Measurements from ENCODE around the gene TP53BP2.
A peak's percentile ranks its signal among the peaks of the same experiment; 100 is the strongest.

Gene TP53BP2

GRCh38 chr1:223741861-223742260 lies 103.9 kb downstream of the TP53BP2 start:
- H3K27ac ChIP-seq, result peak overlapping the region; percentile 89
- TF ChIP-seq ZFX (IDR thresholded peaks at IDR 0.05) (no peak), CTCF (conservative IDR thresholded peaks at IDR 0.05) (no peak)

GRCh38 chr1:223740038-223740736 lies 105.6 kb downstream of the TP53BP2 start:
- peak overlapping the region; percentile 97 for H3K27ac ChIP-seq

- peak overlapping the region; percentile 97 for H3K27ac ChIP-seq
- TF ChIP-seq ZFX (IDR thresholded peaks at IDR 0.05), result no peak
These were observed 106.2 kb downstream of the TP53BP2 start for GRCh38 chr1:223739366-223740037.

- TF ChIP-seq ZFX (IDR thresholded peaks at IDR 0.05) (no peak), CTCF (conservative IDR thresholded peaks at IDR 0.05) (no peak)
- peak overlapping the region; percentile 97 for H3K27ac ChIP-seq
These were observed 107.0 kb downstream of the TP53BP2 start for GRCh38 chr1:223738465-223739365.

- no peak for TF ChIP-seq ZFX (IDR thresholded peaks at IDR 0.05)
- TF ChIP-seq CTCF (conservative IDR thresholded peaks at IDR 0.05), result no peak
- H3K27ac ChIP-seq, result peak overlapping the region; percentile 97
These were observed 108.4 kb downstream of the TP53BP2 start for GRCh38 chr1:223737342-223737741.

- H3K27ac ChIP-seq, result peak overlapping the region; percentile 97
These were observed 109.1 kb downstream of the TP53BP2 start for GRCh38 chr1:223736638-223737037.

GRCh38 chr1:223733898-223734852 lies 111.6 kb downstream of the TP53BP2 start:
- peak overlapping the region; percentile 97 for H3K27ac ChIP-seq

GRCh38 chr1:223732993-223733798 lies 112.6 kb downstream of the TP53BP2 start:
- TF ChIP-seq ZFX (IDR thresholded peaks at IDR 0.05) (no peak), CTCF (conservative IDR thresholded peaks at IDR 0.05) (no peak)
- H3K27ac ChIP-seq, result peak overlapping the region; percentile 97

More at GRCh38 chr1:223733898-223734852, 111.6 kb downstream of the TP53BP2 start:
- TF ChIP-seq ZFX (IDR thresholded peaks at IDR 0.05), result no peak

Data from C4-2B (cell line).